ENCODE data around the gene PIK3IP1.

PIK3IP1 gene

GRCh38 chr22:31278151-31278621 lies 14.1 kb downstream of the PIK3IP1 start:
- DNase-seq: no peak

GRCh38 chr22:31277741-31278140 lies 14.5 kb downstream of the PIK3IP1 start:
- no peak for DNase-seq

- no peak for DNase-seq
Measured at GRCh38 chr22:31276426-31277167, 15.7 kb downstream of the PIK3IP1 start.

DNA sequence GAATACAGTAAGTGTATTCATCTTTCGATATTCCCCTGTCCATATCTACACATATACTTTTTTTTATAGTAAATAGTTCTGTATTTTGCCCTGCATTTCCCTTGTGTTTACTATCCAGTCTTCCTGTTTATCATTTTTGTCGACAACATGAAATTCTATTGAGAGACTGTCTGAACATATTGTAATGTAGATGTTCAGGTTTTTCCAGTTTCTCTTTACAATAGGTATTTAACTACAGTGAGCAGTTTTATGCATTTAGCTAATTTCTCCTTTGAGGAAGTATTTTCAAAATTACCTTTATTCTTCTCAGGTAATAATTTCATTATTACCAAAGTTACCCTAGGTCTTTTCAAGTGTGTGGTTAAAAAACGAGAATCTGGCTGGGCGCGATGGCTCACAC lies 16.7 kb downstream of the PIK3IP1 start:
- no peak for DNase-seq

- DNase-seq: no peak
Measured at GRCh38 chr22:31275018-31275417, 17.3 kb downstream of the PIK3IP1 start.

GRCh38 chr22:31274017-31274416 lies 18.3 kb downstream of the PIK3IP1 start:
- no peak for DNase-seq

DNA sequence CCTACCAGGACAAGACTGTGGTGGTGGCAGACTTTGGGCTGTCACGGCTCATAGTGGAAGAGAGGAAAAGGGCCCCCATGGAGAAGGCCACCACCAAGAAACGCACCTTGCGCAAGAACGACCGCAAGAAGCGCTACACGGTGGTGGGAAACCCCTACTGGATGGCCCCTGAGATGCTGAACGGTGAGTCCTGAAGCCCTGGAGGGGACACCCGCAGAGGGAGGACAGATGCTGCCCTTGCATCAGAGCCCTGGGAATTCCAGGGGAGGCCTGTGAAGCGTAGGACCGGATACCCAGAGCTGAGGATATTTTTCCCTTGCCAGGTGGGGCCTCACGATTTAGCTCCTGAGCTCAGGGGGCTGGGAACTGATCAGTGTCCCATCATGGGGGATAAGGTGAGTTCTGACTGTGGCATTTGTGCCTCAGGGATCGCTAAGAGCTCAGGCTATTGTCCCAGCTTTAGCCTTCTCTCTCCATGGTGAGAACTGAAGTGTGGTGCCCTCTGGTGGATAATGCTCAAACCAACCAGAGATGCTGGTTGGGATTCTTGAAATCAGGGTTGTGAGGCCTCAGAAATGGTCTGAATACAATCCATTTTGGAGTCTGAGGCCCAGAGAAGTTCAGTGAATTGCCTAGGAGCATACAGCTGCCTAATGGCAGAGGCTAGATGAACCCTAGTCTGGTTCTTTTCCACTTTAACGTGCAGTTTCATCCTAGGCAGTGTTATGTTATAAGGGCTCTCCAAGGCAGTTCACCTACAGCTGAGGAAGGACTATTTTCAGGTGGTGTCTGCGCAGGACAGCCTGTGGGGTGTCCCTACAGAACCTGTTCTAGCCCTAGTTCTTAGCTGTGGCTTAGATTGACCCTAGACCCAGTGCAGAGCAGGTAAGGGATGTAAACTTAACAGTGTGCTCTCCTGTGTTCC lies 19.5 kb downstream of the PIK3IP1 start:
- peak in 1 of 2 donors; percentile 37 for DNase-seq

GRCh38 chr22:31271485-31271884 lies 20.8 kb downstream of the PIK3IP1 start:
- DNase-seq: no peak

DNA sequence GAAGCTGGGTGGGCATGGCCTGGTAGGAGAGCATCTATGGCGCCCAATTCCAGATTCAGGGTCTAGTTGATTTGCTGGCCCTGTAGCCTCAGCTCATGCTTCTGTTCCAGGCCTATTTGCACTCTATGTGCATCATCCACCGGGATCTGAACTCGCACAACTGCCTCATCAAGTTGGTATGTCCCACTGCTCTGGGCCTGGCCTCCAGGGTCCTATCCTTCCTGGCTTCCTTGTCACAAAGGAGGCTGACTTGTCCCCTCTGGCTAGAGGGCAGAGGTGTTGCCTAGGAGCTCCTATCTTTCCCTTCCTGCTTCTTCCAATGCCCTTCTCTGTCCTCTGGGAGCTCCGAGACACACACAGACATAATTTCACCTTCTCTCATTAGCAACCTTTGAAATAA lies 21.3 kb downstream of the PIK3IP1 start:
- no peak for DNase-seq

DNA sequence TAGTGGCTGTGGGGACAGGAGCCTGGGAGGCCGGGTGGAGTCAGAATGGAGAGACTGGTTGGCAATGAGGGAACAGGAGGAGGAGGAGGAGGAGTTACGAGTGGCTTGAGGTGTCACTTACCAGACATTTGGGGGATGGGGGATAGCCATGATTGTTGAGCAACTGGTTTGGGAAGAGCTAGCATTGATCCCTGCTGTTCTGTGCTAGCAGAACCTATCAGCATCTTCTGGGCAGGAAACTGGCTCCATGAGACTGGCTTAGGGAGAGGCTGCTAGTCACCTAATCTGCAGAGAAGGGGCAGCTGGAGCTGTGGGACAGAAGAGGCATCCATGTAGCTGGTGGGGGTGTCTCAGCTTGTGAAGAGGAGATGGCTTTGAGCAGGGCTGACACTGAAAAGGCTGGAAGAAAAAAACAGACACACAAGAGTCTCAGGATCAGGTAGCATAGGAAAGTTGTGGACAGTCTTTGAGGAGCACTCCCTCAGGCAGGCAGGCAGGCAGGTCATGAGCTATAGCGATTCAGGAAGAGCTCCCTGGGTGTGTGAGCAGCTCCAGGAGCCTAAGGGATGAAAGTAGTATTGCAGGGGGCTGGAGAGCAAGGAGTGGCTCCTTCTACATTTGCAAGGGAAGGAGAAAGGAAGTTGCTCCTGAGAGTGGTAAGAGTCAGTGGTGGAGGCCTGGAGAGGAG lies 22.3 kb downstream of the PIK3IP1 start:
- DNase-seq: no peak

GRCh38 chr22:31268281-31268680 lies 24.0 kb downstream of the PIK3IP1 start:
- DNase-seq: no peak

- DNase-seq: no peak
Measured at GRCh38 chr22:31263896-31264640, 28.2 kb downstream of the PIK3IP1 start.

- no peak for DNase-seq
Measured at GRCh38 chr22:31262312-31263133, 29.8 kb downstream of the PIK3IP1 start.

DNA sequence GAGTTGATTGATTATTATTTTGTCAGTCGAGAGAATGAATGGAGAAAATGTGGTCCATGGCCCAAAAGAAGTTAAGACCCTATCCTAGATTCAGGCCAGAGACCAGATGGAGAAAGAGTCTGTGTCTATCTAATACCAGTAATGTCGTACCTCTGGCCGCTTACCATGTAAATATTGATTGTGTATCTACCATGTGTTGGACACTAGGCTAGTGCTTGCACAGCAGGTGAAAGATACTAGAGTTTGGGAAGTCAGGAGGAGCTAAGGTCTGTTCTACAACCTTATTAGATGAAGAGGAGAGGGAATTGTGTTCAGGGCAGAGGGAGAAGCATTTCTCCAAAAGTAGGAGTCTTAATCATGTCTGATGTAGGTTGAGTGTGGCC lies 31.8 kb downstream of the PIK3IP1 start:
- no peak for DNase-seq

GRCh38 chr22:31259798-31260473 lies 32.4 kb downstream of the PIK3IP1 start:
- DNase-seq: no peak

GRCh38 chr22:31253949-31254348 lies 38.3 kb downstream of the PIK3IP1 start:
- no peak for DNase-seq

- no peak for DNase-seq
Measured at GRCh38 chr22:31250740-31251600, 41.3 kb downstream of the PIK3IP1 start.

DNA sequence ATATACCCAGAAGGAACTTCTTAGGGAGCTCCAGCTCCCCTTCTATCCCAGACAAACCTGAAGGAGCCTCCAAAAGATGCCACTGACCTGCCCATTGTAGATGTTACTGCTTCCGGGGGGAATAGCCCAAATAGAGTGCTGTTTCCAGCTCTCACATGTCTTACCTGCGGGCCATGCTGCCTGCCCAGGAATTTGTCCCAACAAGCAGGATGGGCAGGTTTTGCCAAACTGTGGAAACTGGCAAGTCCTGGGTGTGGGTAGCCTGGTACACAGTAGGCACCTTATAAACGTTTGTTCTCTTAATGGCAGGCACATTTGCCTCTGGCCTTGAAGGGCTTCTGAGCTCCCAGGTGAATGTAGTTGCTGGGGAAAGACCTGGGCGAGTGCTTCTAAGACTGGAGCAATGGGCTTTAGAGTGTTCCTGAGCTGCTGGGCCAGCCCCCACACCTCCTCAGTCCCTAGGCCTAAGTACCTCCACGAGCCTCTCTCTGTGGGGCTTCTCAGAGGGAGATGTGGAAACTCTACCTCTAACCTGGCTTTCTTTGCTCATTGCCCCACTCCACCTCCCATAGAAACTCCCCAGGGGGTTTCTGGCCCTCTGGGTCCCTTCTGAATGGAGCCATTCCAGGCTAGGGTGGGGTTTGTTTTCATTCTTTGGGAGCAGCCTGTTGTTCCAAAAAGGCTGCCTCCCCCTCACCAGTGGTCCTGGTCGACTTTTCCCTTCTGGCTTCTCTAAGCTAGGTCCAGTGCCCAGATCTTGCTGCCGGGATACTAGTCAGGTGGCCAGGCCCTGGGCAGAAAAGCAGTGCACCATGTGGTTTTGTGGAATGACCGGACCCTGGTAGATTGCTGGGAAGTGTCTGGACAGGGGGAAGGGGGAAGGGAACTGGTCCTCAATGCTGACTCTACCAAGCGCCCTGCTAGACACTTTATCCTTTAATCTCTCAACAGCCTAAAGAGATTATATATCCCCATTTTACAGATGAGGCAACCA lies 43.0 kb downstream of the PIK3IP1 start:
- no peak for DNase-seq
